ENCODE data around the gene CXCR5.
A peak's percentile ranks its signal among the peaks of the same experiment; 100 is the strongest.

CXCR5 gene

GRCh38 chr11:118885831-118886565 lies 2.3 kb downstream of the CXCR5 start:
- Histone ChIP-seq H3K4me3 (no peak overlapping the region), H3K27ac (peak overlapping the region; percentile 95 to 96)
- no peak for DNase-seq (ENCODE audit: low spot score)
- no peak for TF ChIP-seq CTCF (IDR thresholded peaks at IDR 0.05)

- TF ChIP-seq CTCF (IDR thresholded peaks at IDR 0.05), result no peak
- no peak for DNase-seq (ENCODE audit: low spot score)
- peak overlapping the region; percentile 61 for H3K4me3 ChIP-seq
- peak overlapping the region; percentile 95 to 96 for H3K27ac ChIP-seq
Observed at GRCh38 chr11:118886681-118887111, 3.0 kb downstream of the CXCR5 start.

- no peak for TF ChIP-seq CTCF (IDR thresholded peaks at IDR 0.05)
- peak overlapping the region; percentile 95 to 96 for H3K27ac ChIP-seq
- H3K4me3 ChIP-seq, result peak overlapping the region; percentile 61
- DNase-seq (ENCODE audit: low spot score), result no peak
Observed at GRCh38 chr11:118887206-118887605, 3.5 kb downstream of the CXCR5 start.

GRCh38 chr11:118888398-118888797 lies 4.7 kb downstream of the CXCR5 start:
- no peak for DNase-seq (ENCODE audit: low spot score)
- Histone ChIP-seq H3K4me3 (no peak overlapping the region), H3K27ac (peak overlapping the region; percentile 95 to 96)
- no peak for TF ChIP-seq CTCF (IDR thresholded peaks at IDR 0.05)

GRCh38 chr11:118889797-118890196 lies 6.1 kb downstream of the CXCR5 start:
- Histone ChIP-seq H3K4me3 (no peak overlapping the region), H3K27ac (peak overlapping the region; percentile 95 to 96)
- no peak for TF ChIP-seq CTCF (IDR thresholded peaks at IDR 0.05)
- DNase-seq (ENCODE audit: low spot score), result peak; percentile 96

GRCh38 chr11:118892514-118892913 lies 8.8 kb downstream of the CXCR5 start:
- no peak for DNase-seq (ENCODE audit: low spot score)
- TF ChIP-seq CTCF (IDR thresholded peaks at IDR 0.05), result no peak
- Histone ChIP-seq H3K4me3 (no peak overlapping the region), H3K27ac (no peak overlapping the region)

- DNase-seq (ENCODE audit: low spot score), result no peak
- Histone ChIP-seq H3K27ac (no peak overlapping the region), H3K4me3 (no peak overlapping the region)
- no peak for TF ChIP-seq CTCF (IDR thresholded peaks at IDR 0.05)
Observed at GRCh38 chr11:118892964-118893363, 9.3 kb downstream of the CXCR5 start.
